ENCODE data around the gene POR.

- TF ChIP-seq CTCF (IDR thresholded peaks at IDR 0.05): no peak
- TF ChIP-seq EP300 (IDR thresholded peaks at IDR 0.05): no peak
- no peak for TF ChIP-seq POLR2AphosphoS5 (IDR thresholded peaks at IDR 0.05)
Measured at GRCh38 chr7:75922966-75923603, 8.1 kb downstream of the POR start.

All from esophagus muscularis mucosa (tissue), 4 donors.